ENCODE data around the gene EIF4A2.
A peak's percentile ranks its signal among the peaks of the same experiment; 100 is the strongest.
"Not testable (repeated sequence)": the region's sequence is repeated elsewhere in the genome, so short reads cannot be mapped to it uniquely, and the experiment has no call there.

EIF4A2 gene

GRCh38 chr3:186806089-186807055, 23.0 kb downstream of the EIF4A2 start, which contains the start of gene RFC4:
TSS of gene RFC4 (minus strand) at chr3:186806482. CDS start at chr3:186804713, 1,769 bp downstream.
- no peak for TF ChIP-seq CTCF (conservative IDR thresholded peaks at IDR 0.05; ENCODE audit: control insufficient read depth, insufficient read depth, low read depth, low read length)
- H3K4me3 ChIP-seq (ENCODE audit: control insufficient read depth, low read depth, low read length): peak within 1 kb of the TSS; percentile 75
- DNase-seq (ENCODE audit: low read depth): peak; percentile 59

GRCh38 chr3:186807231-186807630, 23.9 kb downstream of the EIF4A2 start:
- no peak for DNase-seq (ENCODE audit: low read depth)
- no peak overlapping the region for H3K4me3 ChIP-seq (ENCODE audit: control insufficient read depth, low read depth, low read length)
- TF ChIP-seq CTCF (conservative IDR thresholded peaks at IDR 0.05; ENCODE audit: control insufficient read depth, insufficient read depth, low read depth, low read length): no peak

GRCh38 chr3:186810336-186810996, 27.1 kb downstream of the EIF4A2 start:
- no peak for TF ChIP-seq CTCF (conservative IDR thresholded peaks at IDR 0.05; ENCODE audit: control insufficient read depth, insufficient read depth, low read depth, low read length)
- DNase-seq (ENCODE audit: low read depth): no peak
- no peak overlapping the region for H3K4me3 ChIP-seq (ENCODE audit: control insufficient read depth, low read depth, low read length)

DNA sequence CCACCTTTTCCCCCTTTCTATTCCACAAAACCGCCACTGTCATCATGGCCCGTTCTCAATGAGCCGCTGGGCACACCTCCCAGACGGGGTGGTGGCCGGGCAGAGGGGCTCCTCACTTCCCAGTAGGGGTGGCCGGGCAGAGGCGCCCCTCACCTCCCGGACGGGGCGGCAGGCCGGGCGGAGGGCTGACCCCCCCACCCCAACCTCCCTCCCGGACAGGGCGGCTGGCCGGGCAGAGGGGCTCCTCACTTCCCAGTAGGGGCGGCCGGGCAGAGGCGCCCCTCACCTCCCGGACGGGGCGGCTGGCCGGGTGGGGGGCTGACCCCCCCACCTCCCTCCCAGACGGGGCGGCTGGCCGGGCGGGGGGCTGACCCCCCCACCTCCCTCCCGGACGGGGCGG, 27.9 kb downstream of the EIF4A2 start:
- not testable (repeated sequence) for DNase-seq (ENCODE audit: low read depth); H3K4me3 ChIP-seq (ENCODE audit: control insufficient read depth, low read depth, low read length)

DNA sequence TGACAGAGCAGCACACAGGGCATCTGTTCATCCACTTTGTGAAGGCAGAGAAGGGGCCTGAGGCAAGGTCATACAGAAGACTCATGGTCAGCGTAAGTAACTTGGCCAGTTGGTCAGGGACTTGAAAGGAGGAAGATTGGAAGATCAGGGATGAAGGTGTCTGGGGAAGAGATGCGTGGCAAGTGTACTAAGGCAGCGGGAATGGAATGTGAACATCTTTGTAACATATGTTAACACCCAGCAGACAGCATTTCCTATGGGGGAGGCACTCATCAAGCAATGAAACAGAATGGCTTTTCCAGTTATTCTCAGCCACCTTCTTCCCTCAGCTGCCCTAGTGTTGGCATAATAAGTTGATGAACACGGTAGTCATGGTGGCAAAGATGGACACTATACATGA, 30.7 kb downstream of the EIF4A2 start:
- TF ChIP-seq CTCF (conservative IDR thresholded peaks at IDR 0.05; ENCODE audit: control insufficient read depth, insufficient read depth, low read depth, low read length): no peak
- DNase-seq (ENCODE audit: low read depth): no peak
- H3K4me3 ChIP-seq (ENCODE audit: control insufficient read depth, low read depth, low read length): no peak overlapping the region

DNA sequence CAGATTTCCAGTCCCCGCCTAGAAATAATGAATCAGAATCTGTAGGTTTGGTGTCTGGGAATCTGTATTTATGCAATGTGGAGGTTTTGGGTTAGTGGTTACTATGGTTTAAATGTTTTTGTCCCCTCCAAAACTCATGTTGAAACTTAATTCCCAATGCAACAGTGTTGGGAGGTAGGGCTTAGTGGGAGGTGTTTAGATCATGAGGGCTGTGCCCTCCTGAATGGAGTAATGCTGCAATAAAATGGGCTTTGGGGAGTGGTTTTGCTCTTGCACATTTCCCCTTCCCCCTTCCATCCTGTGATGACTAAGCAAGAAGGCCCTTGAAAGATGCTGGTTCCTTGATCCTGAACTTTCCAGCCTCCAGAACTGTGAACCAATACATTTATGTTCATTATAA, 32.1 kb downstream of the EIF4A2 start:
- H3K4me3 ChIP-seq (ENCODE audit: control insufficient read depth, low read depth, low read length): no peak overlapping the region
- TF ChIP-seq CTCF (conservative IDR thresholded peaks at IDR 0.05; ENCODE audit: control insufficient read depth, insufficient read depth, low read depth, low read length): no peak
- peak; percentile 70 for DNase-seq (ENCODE audit: low read depth)

DNA sequence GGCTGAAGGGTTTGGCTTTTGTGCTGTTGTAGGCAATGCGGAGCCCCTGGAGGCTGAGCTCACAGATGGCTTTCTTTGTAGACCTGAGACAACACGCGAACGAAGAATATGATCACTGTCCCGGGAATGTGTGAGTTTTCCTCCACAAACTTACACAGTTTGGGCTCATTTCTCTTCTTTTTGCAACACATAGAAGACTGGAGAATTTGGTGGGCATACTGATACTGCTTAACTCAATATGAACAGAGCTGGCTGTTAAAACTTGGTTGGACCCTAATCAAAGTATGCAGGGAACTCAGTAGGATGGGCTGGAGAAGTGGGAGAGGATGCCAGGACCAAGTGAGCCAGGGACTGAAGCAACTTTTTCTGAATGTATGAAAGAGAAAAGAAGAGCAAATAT, 35.1 kb downstream of the EIF4A2 start:
- H3K4me3 ChIP-seq (ENCODE audit: control insufficient read depth, low read depth, low read length): no peak overlapping the region
- TF ChIP-seq CTCF (conservative IDR thresholded peaks at IDR 0.05; ENCODE audit: control insufficient read depth, insufficient read depth, low read depth, low read length): no peak
- no peak for DNase-seq (ENCODE audit: low read depth)

Measured in fibroblast of mammary gland (primary cell).